NCI-H2029 treated with DMSO at 0.1 percent for 48 hours (cell line): ENCODE results near the gene WWC2.

Source experiments
- DNase-seq: peaks from one replicate; lab custom pipeline; 2025; lab: John Stamatoyannopoulos, UW

Gene WWC2

DNA sequence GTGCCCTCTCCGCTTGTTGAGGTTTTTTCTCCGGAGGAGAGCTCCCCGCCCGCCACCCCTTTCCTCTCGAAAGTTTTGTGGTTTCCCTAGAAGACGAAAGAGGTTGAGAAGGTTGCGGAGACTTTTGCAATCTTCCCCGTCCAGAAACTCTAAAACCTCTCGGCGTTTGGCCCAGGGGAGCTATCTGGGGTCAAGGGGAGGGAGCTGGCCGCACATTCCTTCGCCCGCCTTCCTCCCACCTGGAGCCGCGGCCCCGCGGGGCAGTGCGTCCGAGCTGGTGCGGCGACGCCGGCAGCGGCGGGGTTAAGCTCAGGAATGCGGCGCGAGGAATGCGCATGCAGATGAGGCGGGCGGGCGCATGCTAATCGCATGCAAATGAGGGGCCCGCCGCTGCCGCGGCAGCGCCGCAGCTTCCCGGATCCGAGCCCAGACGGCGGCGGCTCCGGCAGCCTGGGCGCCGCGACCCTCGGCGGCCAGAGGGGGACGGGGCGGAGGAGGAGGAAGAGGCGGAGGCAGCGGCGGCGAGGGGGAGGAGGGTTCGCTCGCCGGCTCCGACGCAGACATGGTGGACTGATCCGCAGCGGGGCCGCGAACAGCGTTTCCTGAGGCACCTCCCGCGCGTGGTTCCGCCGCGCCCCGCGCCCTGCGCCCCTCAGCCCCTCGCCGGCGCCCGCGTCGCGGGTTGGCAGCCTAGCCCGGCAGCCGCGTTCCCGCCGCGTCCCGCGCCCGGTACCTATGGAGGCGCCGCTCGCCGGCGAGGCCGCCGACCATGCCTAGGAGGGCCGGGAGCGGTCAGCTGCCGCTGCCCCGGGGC lies at the start of gene WWC2:
Gene WWC2 (plus strand): TSS at position 535 of the 814 bp plus-strand sequence. CDS start 235 bp downstream, at position 770.
- DNase-seq, result peak; percentile 13

- no peak for DNase-seq
Observed at GRCh38 chr4:183053681-183054080, 45.4 kb upstream of the WWC2 start.

GRCh38 chr4:183057255-183057654 lies 41.8 kb upstream of the WWC2 start:
- DNase-seq, result no peak

GRCh38 chr4:183059797-183060196 lies 39.3 kb upstream of the WWC2 start:
- no peak for DNase-seq

GRCh38 chr4:183068502-183068901 lies 30.6 kb upstream of the WWC2 start:
- DNase-seq, result no peak

DNA sequence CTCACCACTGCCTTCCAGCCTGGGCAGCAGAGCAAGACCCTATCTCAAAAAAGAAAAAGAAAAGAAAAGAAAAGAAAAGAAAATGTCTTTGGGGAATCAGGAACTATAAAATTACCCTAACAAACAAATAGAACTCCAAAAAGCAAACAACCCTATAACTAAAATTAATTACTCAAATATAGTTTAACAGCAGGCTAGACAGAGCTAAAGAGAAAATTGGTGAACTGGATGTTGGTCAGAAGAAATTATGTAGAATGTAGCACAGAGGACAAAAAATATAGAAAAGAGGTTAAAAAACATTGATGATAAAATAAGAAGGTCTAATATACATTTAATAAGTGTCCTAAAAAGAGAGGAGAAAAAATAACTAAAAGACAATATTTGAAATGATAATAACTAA lies 27.8 kb upstream of the WWC2 start:
- DNase-seq, result no peak

GRCh38 chr4:183072176-183072575 lies 26.9 kb upstream of the WWC2 start:
- DNase-seq, result no peak

DNA sequence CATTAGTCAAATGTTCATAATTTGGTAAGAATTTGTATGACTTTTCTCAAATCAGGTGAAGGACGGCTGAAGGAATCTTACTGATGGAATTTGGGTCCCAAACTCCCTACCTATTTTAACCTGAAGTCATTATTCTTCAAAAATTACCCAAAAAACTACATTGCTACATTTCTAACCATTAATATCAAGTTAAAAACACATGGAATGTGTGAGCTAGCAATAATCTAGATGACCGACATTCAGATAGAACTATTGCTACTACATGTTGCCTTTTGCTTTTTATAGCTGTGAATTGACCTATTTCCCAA lies 25.3 kb upstream of the WWC2 start:
- DNase-seq, result no peak

GRCh38 chr4:183074288-183074990 lies 24.6 kb upstream of the WWC2 start:
- DNase-seq, result no peak

DNA sequence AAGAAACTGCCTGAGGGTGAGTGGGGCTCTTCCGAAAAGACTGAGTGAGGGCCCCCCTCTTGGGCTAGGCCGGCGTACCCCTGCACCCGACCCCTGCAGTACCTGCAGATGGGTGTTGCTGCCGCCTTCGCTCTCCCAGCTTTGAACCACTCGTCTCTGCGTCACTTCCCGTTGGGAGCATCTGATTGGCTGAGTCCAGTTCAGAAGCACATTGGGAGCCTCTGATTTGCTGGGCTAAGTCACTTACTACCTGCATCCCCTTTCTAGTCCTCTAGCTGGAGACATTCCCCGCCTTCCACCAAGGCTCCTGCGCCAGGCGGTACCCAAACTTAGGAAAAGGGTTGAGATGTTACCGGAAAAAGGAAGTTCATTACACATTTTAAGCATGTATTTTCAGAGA lies 20.4 kb upstream of the WWC2 start:
- no peak for DNase-seq

DNA sequence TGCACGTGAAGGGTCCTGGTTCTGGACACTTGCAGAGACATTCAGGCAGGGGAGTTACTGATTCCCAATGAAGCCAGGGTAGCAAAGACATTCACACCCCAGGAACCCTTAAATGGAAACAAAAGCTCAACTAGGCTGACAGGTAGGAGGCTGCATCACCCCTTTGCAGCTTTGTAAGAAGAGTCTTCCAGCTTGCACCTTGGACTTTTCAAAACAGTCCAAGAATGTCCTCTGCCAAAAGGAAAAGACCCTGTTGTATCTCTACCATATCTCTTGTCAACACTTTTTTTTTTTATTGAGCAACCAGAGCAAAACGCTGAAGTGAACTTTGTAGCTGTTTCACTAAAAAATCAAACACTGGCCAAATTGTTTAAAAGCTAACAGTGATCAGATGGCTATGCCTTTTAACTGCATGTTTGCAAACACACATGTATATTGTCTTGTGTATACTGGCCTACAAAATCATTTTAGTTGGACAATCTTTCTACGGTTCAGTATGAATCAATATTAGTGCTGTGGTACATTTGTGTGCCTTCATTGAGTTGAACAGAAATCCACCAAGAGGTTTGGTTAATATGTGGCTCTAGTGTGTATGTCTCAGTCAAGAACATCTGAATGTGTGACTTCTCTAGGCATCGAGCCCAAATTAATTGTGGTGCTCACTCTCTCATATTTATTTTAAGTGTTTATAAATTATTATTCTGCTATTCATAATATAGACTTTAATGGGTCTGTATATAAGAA lies 18.5 kb upstream of the WWC2 start:
- no peak for DNase-seq

DNA sequence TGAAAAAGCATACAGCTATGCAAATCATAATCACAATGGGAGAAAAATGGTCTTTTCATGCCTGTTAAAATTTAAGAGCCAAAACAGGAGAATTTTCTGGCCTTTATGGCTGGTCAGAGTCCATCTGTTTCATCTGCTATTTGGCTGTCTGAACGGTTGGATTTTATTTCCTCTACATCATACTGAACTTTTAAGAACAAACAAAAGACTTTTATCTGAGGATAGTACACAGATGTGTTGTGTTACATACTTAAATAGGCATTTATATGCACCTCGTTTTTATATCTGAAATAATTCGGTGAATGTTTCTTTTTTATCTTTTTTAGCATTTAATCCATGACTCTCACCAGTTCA lies 18.0 kb upstream of the WWC2 start:
- DNase-seq, result no peak

DNA sequence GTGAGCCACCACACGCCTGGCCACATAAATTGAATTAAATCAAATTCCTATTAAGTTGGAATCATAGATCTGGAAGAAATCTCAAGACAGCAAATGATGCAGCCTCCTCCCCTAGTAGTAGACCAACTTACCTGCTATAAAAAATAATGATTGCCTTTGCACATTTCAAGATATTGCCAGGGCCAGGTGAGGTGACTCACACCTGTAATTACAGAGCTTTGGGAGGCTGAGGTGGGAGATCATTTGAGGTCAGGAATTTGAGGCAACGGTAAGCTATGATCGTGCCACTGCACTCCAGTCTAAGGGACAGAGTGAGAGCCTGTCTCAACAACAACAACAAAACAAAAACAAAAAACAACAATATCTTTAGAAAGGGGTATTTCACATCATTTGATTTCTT lies 17.0 kb upstream of the WWC2 start:
- DNase-seq, result no peak

- DNase-seq, result no peak
Observed at GRCh38 chr4:183094393-183095198, 4.5 kb upstream of the WWC2 start.

DNA sequence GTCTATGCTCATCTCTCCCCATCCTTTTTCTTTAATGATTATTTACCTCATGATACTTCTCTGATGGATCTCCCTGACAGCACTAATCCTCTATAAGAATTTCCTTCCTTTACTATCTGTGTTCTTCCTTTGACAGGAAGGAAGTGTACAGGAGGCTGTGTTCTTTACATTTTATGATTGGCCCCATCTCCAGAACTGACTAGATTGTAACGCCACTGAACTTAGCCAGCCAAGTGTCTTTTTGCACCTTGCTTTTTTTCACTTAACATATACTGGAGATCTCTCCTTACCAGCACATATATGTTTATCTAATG lies 3.9 kb upstream of the WWC2 start:
- DNase-seq, result no peak

- no peak for DNase-seq
Observed at GRCh38 chr4:183096276-183096965, 2.6 kb upstream of the WWC2 start.

DNA sequence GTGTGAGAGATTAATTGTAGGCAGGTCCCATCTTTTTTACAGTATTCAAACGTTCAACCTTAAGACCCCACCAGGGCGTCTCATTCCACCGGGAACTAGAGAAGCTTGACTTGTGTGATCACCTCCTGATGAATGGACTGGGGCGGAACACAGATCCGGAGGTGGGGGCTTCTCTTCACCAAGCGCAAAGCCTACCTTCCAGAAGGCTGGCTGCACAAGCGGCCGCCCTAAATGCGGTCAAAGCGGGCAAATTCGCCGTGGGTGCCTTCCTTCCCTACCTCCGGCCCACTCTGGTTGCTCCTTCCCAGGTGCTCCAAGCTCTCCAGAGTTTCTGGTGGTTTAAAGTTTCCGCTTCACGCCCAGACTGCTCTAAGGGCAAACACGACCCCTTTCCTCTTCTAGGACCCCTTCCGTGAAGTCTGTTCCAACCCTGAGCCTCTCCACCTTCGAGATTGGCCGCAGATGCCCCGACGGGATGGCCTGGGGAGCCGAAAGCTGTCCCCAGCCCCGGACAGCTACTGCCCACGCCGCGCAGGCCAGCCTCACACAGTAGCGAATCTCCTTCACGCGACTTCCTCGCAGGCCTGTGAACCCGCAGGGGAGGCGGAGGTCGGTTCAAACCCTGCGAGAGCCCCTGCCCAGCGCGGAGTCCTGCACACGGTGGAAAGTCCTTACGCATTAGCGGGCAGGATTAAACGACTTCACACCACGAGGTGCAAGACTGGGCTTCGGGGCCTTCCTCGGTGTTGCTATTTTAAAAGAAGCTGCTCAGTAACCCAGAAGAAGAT lies 1.6 kb upstream of the WWC2 start:
- DNase-seq, result no peak

- no peak for DNase-seq
Observed at GRCh38 chr4:183098019-183098722, 886 bp upstream of the WWC2 start.

- no peak for DNase-seq
Observed at GRCh38 chr4:183099537-183100297, 660 bp downstream of the WWC2 start.

DNA sequence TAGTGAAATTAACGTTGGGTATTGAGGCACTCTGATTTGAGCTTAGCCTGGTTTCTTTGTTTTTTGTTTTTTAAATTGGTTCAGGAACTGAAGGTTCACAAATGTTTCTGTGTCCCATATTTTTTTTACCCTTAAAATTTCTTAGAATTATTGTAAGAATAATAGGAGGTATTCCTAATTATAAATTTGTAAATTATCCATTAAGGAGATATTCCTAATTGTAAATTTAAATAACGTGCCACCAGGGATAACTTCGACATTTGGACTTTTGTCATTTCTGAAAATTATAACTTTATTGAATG lies 1.2 kb downstream of the WWC2 start:
- DNase-seq, result no peak
